GM19328 (cell line): ENCODE results near the gene EPHA4.

Experiments used
- ATAC-seq: cut with Tn5 transposase; IDR thresholded peaks from one replicate; pipeline ENCODE4 v1.9.1; 2021; ENCODE audit warnings: mild to moderate bottlenecking, moderate library complexity; ENCODE audit not compliant: unreplicated experiment

EPHA4 gene

GRCh38 chr2:221478485-221478863 is 93.6 kb downstream of the EPHA4 start:
- no peak for ATAC-seq

- no peak for ATAC-seq
Measured at GRCh38 chr2:221477714-221478484, 94.2 kb downstream of the EPHA4 start.

GRCh38 chr2:221476195-221476594 is 95.9 kb downstream of the EPHA4 start:
- ATAC-seq = no peak

GRCh38 chr2:221473451-221473850 is 98.7 kb downstream of the EPHA4 start:
- no peak for ATAC-seq

- ATAC-seq = no peak
Measured at GRCh38 chr2:221468317-221468716, 103.8 kb downstream of the EPHA4 start.

GRCh38 chr2:221467610-221468009 is 104.5 kb downstream of the EPHA4 start:
- ATAC-seq = no peak

- no peak for ATAC-seq
Measured at GRCh38 chr2:221466744-221467143, 105.4 kb downstream of the EPHA4 start.

- no peak for ATAC-seq
Measured at GRCh38 chr2:221465776-221466175, 106.3 kb downstream of the EPHA4 start.

- no peak for ATAC-seq
Measured at GRCh38 chr2:221464971-221465370, 107.1 kb downstream of the EPHA4 start.

GRCh38 chr2:221463241-221463896 is 108.7 kb downstream of the EPHA4 start:
- no peak for ATAC-seq

- no peak for ATAC-seq
Measured at GRCh38 chr2:221461901-221462300, 110.2 kb downstream of the EPHA4 start.

GRCh38 chr2:221460136-221460535 is 112.0 kb downstream of the EPHA4 start:
- ATAC-seq = no peak

GRCh38 chr2:221458578-221458977 is 113.5 kb downstream of the EPHA4 start:
- ATAC-seq = no peak

- ATAC-seq = no peak
Measured at GRCh38 chr2:221455214-221455613, 116.9 kb downstream of the EPHA4 start.

GRCh38 chr2:221454459-221455105 is 117.5 kb downstream of the EPHA4 start:
- no peak for ATAC-seq

- ATAC-seq = no peak
Measured at GRCh38 chr2:221451862-221452788, 120.0 kb downstream of the EPHA4 start.

- no peak for ATAC-seq
Measured at GRCh38 chr2:221450280-221450679, 121.8 kb downstream of the EPHA4 start.

- no peak for ATAC-seq
Measured at GRCh38 chr2:221449406-221449805, 122.7 kb downstream of the EPHA4 start.

- no peak for ATAC-seq
Measured at GRCh38 chr2:221448844-221449390, 123.2 kb downstream of the EPHA4 start.

GRCh38 chr2:221448057-221448843 is 123.9 kb downstream of the EPHA4 start:
- ATAC-seq = no peak
